Fibroblast of peridontal ligament (primary cell): ENCODE results near the gene ATP5PO.

Experiments
- DNase-seq: peaks from one replicate; pipeline ENCODE4 v3.0.0-alpha.2; 2010; ENCODE audit errors: extremely low read depth

The ATP5PO gene

GRCh38 chr21:33899199-33899598, 16.4 kb downstream of the ATP5PO start:
- DNase-seq, result no peak

- DNase-seq, result no peak
These were observed 17.0 kb downstream of the ATP5PO start for GRCh38 chr21:33898586-33898985.

GRCh38 chr21:33897739-33898138, 17.9 kb downstream of the ATP5PO start:
- DNase-seq, result no peak

GRCh38 chr21:33897098-33897497, 18.5 kb downstream of the ATP5PO start:
- DNase-seq, result no peak

- DNase-seq, result no peak
These were observed 18.9 kb downstream of the ATP5PO start for GRCh38 chr21:33896691-33897090.

- DNase-seq, result no peak
These were observed 20.2 kb downstream of the ATP5PO start for GRCh38 chr21:33895356-33895755.

GRCh38 chr21:33894736-33895288, 20.8 kb downstream of the ATP5PO start:
- DNase-seq, result peak; percentile 88

- no peak for DNase-seq
These were observed 21.7 kb downstream of the ATP5PO start for GRCh38 chr21:33893917-33894316.

GRCh38 chr21:33892853-33893252, 22.8 kb downstream of the ATP5PO start:
- DNase-seq, result no peak

- no peak for DNase-seq
These were observed 25.4 kb downstream of the ATP5PO start for GRCh38 chr21:33890187-33890586.

- no peak for DNase-seq
These were observed 29.3 kb downstream of the ATP5PO start for GRCh38 chr21:33886321-33886720.

- no peak for DNase-seq
These were observed 30.5 kb downstream of the ATP5PO start for GRCh38 chr21:33885172-33885514.

- DNase-seq, result peak; percentile 94
These were observed 31.0 kb downstream of the ATP5PO start for GRCh38 chr21:33884376-33885171.

GRCh38 chr21:33883118-33883517, 32.5 kb downstream of the ATP5PO start:
- no peak for DNase-seq

- no peak for DNase-seq
These were observed 33.7 kb downstream of the ATP5PO start for GRCh38 chr21:33881689-33882440.

GRCh38 chr21:33880626-33881025, 35.0 kb downstream of the ATP5PO start:
- DNase-seq, result no peak

GRCh38 chr21:33878824-33879223, 36.8 kb downstream of the ATP5PO start:
- no peak for DNase-seq

- no peak for DNase-seq
These were observed 40.4 kb downstream of the ATP5PO start for GRCh38 chr21:33875026-33875695.

GRCh38 chr21:33874161-33874560, 41.4 kb downstream of the ATP5PO start:
- no peak for DNase-seq

GRCh38 chr21:33872881-33873515, 42.6 kb downstream of the ATP5PO start:
- DNase-seq, result peak; percentile 26

- peak; percentile 52 for DNase-seq
These were observed 44.4 kb downstream of the ATP5PO start for GRCh38 chr21:33871171-33871570.

- no peak for DNase-seq
These were observed 44.8 kb downstream of the ATP5PO start for GRCh38 chr21:33870768-33871167.
